HUES6 (cell line): ENCODE results near the gene ZNF700.
"Not testable (repeated sequence)": the region's sequence is repeated elsewhere in the genome, so short reads cannot be mapped to it uniquely, and the experiment has no call there.

Experiments
- H3K27ac ChIP-seq: 2 replicates; pipeline ENCODE4 v1.7.0; 2013; ENCODE audit warnings: low read depth, mild to moderate bottlenecking, low read length, inconsistent platforms
- H3K27me3 ChIP-seq: 2 replicates; pipeline ENCODE4 v1.6.1; 2013; ENCODE audit warnings: low read length; ENCODE audit not compliant: control insufficient read depth, insufficient read depth
- H3K36me3 ChIP-seq: 2 replicates; pipeline ENCODE4 v1.6.1; 2013; ENCODE audit warnings: low read length; ENCODE audit not compliant: control insufficient read depth, insufficient read depth
- H3K4me1 ChIP-seq: 2 replicates; pipeline ENCODE4 v1.6.1; 2013; ENCODE audit warnings: low read length; ENCODE audit not compliant: control insufficient read depth, insufficient read depth
- H3K4me3 ChIP-seq: 2 replicates; pipeline ENCODE4 v1.5.1; 2013; ENCODE audit warnings: low read depth, low read length
- H3K9ac ChIP-seq: one replicate; pipeline ENCODE4 v1.6.1; 2013; ENCODE audit warnings: mild to moderate bottlenecking, low read length
- H3K9me3 ChIP-seq: 2 replicates; pipeline ENCODE4 v1.6.1; 2013; ENCODE audit warnings: low read depth, low read length; ENCODE audit not compliant: control insufficient read depth, insufficient read depth

ZNF700 gene

GRCh38 chr19:11941361-11941887, 16.5 kb downstream of the ZNF700 start:
- peaks cover 70% of the 10 kb centered on the region for H3K9me3 ChIP-seq

GRCh38 chr19:11942008-11942842, 17.3 kb downstream of the ZNF700 start:
- no peak overlapping the region for H3K4me3 ChIP-seq
- H3K4me1 ChIP-seq: no peaks in the 10 kb centered on the region
- no peaks in the 10 kb centered on the region for H3K27me3 ChIP-seq
- H3K9ac ChIP-seq: no peak overlapping the region
- H3K27ac ChIP-seq: no peak overlapping the region
- peaks cover 75% of the 10 kb centered on the region for H3K9me3 ChIP-seq
- H3K36me3 ChIP-seq: peaks cover 9% of the 10 kb centered on the region; the same call in 1 of the 2 replicates

More at GRCh38 chr19:11941361-11941887, 16.5 kb downstream of the ZNF700 start:
- H3K4me3 ChIP-seq, H3K27me3 ChIP-seq, H3K36me3 ChIP-seq, H3K27ac ChIP-seq, H3K4me1 ChIP-seq, H3K9ac ChIP-seq: not testable (repeated sequence)

- Histone ChIP-seq H3K4me1 (no peaks in the 10 kb centered on the region), H3K36me3 (peaks cover 14% of the 10 kb centered on the region; the same call in 1 of the 2 replicates), H3K9ac (no peak overlapping the region), H3K27ac (no peak overlapping the region), H3K4me3 (no peak overlapping the region), H3K9me3 (peaks cover 78% of the 10 kb centered on the region), H3K27me3 (no peaks in the 10 kb centered on the region)
Measured at GRCh38 chr19:11942843-11943108, 17.9 kb downstream of the ZNF700 start.

- peaks cover 33% of the 10 kb centered on the region; the same call in 1 of the 2 replicates for H3K36me3 ChIP-seq
- H3K9me3 ChIP-seq: peaks cover 87% of the 10 kb centered on the region
- no peak overlapping the region for H3K4me3 ChIP-seq
- no peak overlapping the region for H3K27ac ChIP-seq
- H3K4me1 ChIP-seq: no peaks in the 10 kb centered on the region
- H3K27me3 ChIP-seq: no peaks in the 10 kb centered on the region
- no peak overlapping the region for H3K9ac ChIP-seq
Measured at GRCh38 chr19:11944656-11945055, 19.7 kb downstream of the ZNF700 start.

GRCh38 chr19:11948646-11949045, 23.7 kb downstream of the ZNF700 start:
- H3K27ac ChIP-seq: no peak overlapping the region
- no peak overlapping the region for H3K9ac ChIP-seq
- H3K27me3 ChIP-seq: no peaks in the 10 kb centered on the region
- H3K36me3 ChIP-seq: peaks cover 44% of the 10 kb centered on the region; the same call in 1 of the 2 replicates
- H3K4me3 ChIP-seq: no peak overlapping the region
- H3K9me3 ChIP-seq: peaks cover 100% of the 10 kb centered on the region
- H3K4me1 ChIP-seq: no peaks in the 10 kb centered on the region

- H3K4me3 ChIP-seq: no peak overlapping the region
- H3K9ac ChIP-seq: no peak overlapping the region
- peaks cover 44% of the 10 kb centered on the region; the same call in 1 of the 2 replicates for H3K36me3 ChIP-seq
- H3K4me1 ChIP-seq: no peaks in the 10 kb centered on the region
- H3K27ac ChIP-seq: no peak overlapping the region
- peaks cover 100% of the 10 kb centered on the region for H3K9me3 ChIP-seq
- H3K27me3 ChIP-seq: no peaks in the 10 kb centered on the region
Measured at GRCh38 chr19:11949201-11949600, 24.3 kb downstream of the ZNF700 start.

- not testable (repeated sequence) for H3K4me1 ChIP-seq, H3K27ac ChIP-seq, H3K9ac ChIP-seq, H3K27me3 ChIP-seq
- Histone ChIP-seq H3K4me3 (peak overlapping the region; percentile 27; the same call in 1 of the 2 replicates), H3K9me3 (peaks cover 100% of the 10 kb centered on the region), H3K36me3 (peaks cover 39% of the 10 kb centered on the region; the same call in 1 of the 2 replicates)
Measured at GRCh38 chr19:11949614-11950080, 24.7 kb downstream of the ZNF700 start.

GRCh38 chr19:11950312-11950711, 25.4 kb downstream of the ZNF700 start:
- H3K4me3 ChIP-seq: peak overlapping the region; percentile 27; the same call in 1 of the 2 replicates
- H3K36me3 ChIP-seq: peaks cover 39% of the 10 kb centered on the region; the same call in 1 of the 2 replicates
- peaks cover 97% of the 10 kb centered on the region for H3K9me3 ChIP-seq

GRCh38 chr19:11963566-11964355, 38.9 kb downstream of the ZNF700 start:
- H3K9me3 ChIP-seq: peaks cover 45% of the 10 kb centered on the region
- H3K4me1 ChIP-seq: no peaks in the 10 kb centered on the region; the same call in 1 of the 2 replicates
- no peak overlapping the region for H3K9ac ChIP-seq
- no peaks in the 10 kb centered on the region; the same call in 1 of the 2 replicates for H3K27me3 ChIP-seq
- no peaks in the 10 kb centered on the region for H3K36me3 ChIP-seq
- H3K4me3 ChIP-seq: no peak overlapping the region
- no peak overlapping the region for H3K27ac ChIP-seq

More at GRCh38 chr19:11950312-11950711, 25.4 kb downstream of the ZNF700 start:
- H3K9ac ChIP-seq: no peak overlapping the region
- no peak overlapping the region for H3K27ac ChIP-seq
- no peaks in the 10 kb centered on the region for H3K4me1 ChIP-seq
- no peaks in the 10 kb centered on the region for H3K27me3 ChIP-seq

- Histone ChIP-seq H3K9me3 (peaks cover 42% of the 10 kb centered on the region), H3K27ac (no peak overlapping the region), H3K36me3 (no peaks in the 10 kb centered on the region), H3K4me1 (no peaks in the 10 kb centered on the region; the same call in 1 of the 2 replicates), H3K9ac (no peak overlapping the region), H3K4me3 (peak overlapping the region; percentile 62; the same call in 1 of the 2 replicates), H3K27me3 (no peaks in the 10 kb centered on the region; the same call in 1 of the 2 replicates)
Measured at GRCh38 chr19:11964496-11964857, 39.6 kb downstream of the ZNF700 start.
